ENCODE results near the gene PGBD5.

The PGBD5 gene

DNA sequence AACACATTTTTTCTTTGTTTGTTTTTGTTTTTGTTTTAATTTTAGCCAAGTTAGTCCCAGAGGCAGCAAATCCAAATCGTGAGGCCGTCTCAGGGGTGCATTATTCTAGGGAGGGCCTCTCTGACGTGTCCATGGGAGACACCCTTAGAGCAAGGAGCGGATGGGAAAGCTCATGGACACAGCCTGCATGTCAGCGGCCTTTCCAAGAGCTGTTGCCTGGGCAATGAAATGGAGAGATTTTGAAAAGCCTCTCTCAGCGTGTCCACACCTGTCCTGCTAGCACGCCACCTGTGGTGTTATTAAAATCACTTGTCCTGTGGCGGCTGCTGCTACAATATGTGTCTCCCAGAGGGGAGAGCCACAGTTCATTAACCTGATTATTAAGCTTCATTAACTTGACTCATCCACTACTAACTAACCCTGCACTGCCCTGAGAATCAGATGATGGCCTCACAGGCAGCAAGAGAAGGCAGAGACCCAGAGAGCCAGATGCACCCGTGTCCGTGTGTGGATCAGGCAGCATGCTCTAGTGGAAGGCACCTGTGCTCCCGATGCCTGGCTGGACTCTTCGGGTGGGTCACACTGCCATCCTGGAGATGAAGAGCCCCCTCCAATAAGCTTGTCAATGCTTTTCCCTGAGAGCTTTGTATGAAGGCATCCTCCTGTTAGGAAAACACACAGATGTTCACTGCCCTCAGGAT, 133.3 kb downstream of the PGBD5 start:
- no peak for ATAC-seq
- TF ChIP-seq ZC3H10 (CRISPR knock-in tag; IDR thresholded peaks at IDR 0.05): no peak
- no peak for TF ChIP-seq PATZ1 (CRISPR knock-in tag; IDR thresholded peaks at IDR 0.05; ENCODE audit: borderline replicate concordance)
- TF ChIP-seq ESRRG (CRISPR knock-in tag; IDR thresholded peaks at IDR 0.05): no peak
- TF ChIP-seq ZFP30 (CRISPR knock-in tag; IDR thresholded peaks at IDR 0.05): no peak
- TF ChIP-seq SNAI2 (CRISPR knock-in tag; IDR thresholded peaks at IDR 0.05): no peak
- TF ChIP-seq ZFP3 (CRISPR knock-in tag; IDR thresholded peaks at IDR 0.05): no peak
- TF ChIP-seq, protein P1, sequence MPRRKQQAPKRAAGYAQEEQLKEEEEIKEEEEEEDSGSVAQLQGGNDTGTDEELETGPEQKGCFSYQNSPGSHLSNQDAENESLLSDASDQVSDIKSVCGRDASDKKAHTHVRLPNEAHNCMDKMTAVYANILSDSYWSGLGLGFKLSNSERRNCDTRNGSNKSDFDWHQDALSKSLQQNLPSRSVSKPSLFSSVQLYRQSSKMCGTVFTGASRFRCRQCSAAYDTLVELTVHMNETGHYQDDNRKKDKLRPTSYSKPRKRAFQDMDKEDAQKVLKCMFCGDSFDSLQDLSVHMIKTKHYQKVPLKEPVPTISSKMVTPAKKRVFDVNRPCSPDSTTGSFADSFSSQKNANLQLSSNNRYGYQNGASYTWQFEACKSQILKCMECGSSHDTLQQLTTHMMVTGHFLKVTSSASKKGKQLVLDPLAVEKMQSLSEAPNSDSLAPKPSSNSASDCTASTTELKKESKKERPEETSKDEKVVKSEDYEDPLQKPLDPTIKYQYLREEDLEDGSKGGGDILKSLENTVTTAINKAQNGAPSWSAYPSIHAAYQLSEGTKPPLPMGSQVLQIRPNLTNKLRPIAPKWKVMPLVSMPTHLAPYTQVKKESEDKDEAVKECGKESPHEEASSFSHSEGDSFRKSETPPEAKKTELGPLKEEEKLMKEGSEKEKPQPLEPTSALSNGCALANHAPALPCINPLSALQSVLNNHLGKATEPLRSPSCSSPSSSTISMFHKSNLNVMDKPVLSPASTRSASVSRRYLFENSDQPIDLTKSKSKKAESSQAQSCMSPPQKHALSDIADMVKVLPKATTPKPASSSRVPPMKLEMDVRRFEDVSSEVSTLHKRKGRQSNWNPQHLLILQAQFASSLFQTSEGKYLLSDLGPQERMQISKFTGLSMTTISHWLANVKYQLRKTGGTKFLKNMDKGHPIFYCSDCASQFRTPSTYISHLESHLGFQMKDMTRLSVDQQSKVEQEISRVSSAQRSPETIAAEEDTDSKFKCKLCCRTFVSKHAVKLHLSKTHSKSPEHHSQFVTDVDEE (CRISPR knock-in tag; IDR thresholded peaks at IDR 0.05): no peak
- TF ChIP-seq ZNF565 (CRISPR knock-in tag; conservative IDR thresholded peaks at IDR 0.05; ENCODE audit: low read depth): no peak
- TF ChIP-seq ISL1 (CRISPR knock-in tag; IDR thresholded peaks at IDR 0.05): no peak
- no peak for TF ChIP-seq ARNTL (CRISPR knock-in tag; IDR thresholded peaks at IDR 0.05; ENCODE audit: borderline replicate concordance, low read depth)
- no peak for TF ChIP-seq CSDC2 (CRISPR knock-in tag; IDR thresholded peaks at IDR 0.05)

- ATAC-seq: no peak
- no peak for TF ChIP-seq RARB (CRISPR knock-in tag; IDR thresholded peaks at IDR 0.05)
- TF ChIP-seq PPARA (CRISPR knock-in tag; IDR thresholded peaks at IDR 0.05; ENCODE audit: borderline replicate concordance): no peak
- no peak for TF ChIP-seq ESRRG (CRISPR knock-in tag; IDR thresholded peaks at IDR 0.05)
- no peak for TF ChIP-seq CSRNP3 (CRISPR knock-in tag; IDR thresholded peaks at IDR 0.05)
- no peak for TF ChIP-seq ZNF8 (CRISPR knock-in tag; IDR thresholded peaks at IDR 0.05)
- TF ChIP-seq ZFP30 (CRISPR knock-in tag; IDR thresholded peaks at IDR 0.05): no peak
- no peak for TF ChIP-seq ZFP3 (CRISPR knock-in tag; IDR thresholded peaks at IDR 0.05)
- no peak for TF ChIP-seq PATZ1 (CRISPR knock-in tag; IDR thresholded peaks at IDR 0.05; ENCODE audit: borderline replicate concordance)
- no peak for TF ChIP-seq TOX (CRISPR knock-in tag; IDR thresholded peaks at IDR 0.05; ENCODE audit: borderline replicate concordance)
- TF ChIP-seq ISL1 (CRISPR knock-in tag; IDR thresholded peaks at IDR 0.05): no peak
- no peak for TF ChIP-seq ZNF565 (CRISPR knock-in tag; conservative IDR thresholded peaks at IDR 0.05; ENCODE audit: low read depth)
Measured at GRCh38 chr1:230291731-230292620, 134.2 kb downstream of the PGBD5 start.

- no peak for TF ChIP-seq ZNF70 (CRISPR knock-in tag; IDR thresholded peaks at IDR 0.05)
- TF ChIP-seq POU6F1 (CRISPR knock-in tag; IDR thresholded peaks at IDR 0.05; ENCODE audit: borderline replicate concordance, low read depth): no peak
- TF ChIP-seq SNAI2 (CRISPR knock-in tag; IDR thresholded peaks at IDR 0.05): no peak
- TF ChIP-seq, protein P2, sequence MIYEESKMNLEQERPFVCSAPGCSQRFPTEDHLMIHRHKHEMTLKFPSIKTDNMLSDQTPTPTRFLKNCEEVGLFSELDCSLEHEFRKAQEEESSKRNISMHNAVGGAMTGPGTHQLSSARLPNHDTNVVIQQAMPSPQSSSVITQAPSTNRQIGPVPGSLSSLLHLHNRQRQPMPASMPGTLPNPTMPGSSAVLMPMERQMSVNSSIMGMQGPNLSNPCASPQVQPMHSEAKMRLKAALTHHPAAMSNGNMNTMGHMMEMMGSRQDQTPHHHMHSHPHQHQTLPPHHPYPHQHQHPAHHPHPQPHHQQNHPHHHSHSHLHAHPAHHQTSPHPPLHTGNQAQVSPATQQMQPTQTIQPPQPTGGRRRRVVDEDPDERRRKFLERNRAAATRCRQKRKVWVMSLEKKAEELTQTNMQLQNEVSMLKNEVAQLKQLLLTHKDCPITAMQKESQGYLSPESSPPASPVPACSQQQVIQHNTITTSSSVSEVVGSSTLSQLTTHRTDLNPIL (CRISPR knock-in tag; IDR thresholded peaks at IDR 0.05; ENCODE audit: low read depth): no peak
- TF ChIP-seq RARB (CRISPR knock-in tag; IDR thresholded peaks at IDR 0.05): no peak
- no peak for TF ChIP-seq ESRRG (CRISPR knock-in tag; IDR thresholded peaks at IDR 0.05)
- TF ChIP-seq PPARA (CRISPR knock-in tag; IDR thresholded peaks at IDR 0.05; ENCODE audit: borderline replicate concordance): no peak
- TF ChIP-seq ZNF8 (CRISPR knock-in tag; IDR thresholded peaks at IDR 0.05): no peak
- no peak for TF ChIP-seq ZNF565 (CRISPR knock-in tag; conservative IDR thresholded peaks at IDR 0.05; ENCODE audit: low read depth)
- TF ChIP-seq TCF4 (CRISPR knock-in tag; IDR thresholded peaks at IDR 0.05; ENCODE audit: borderline replicate concordance): no peak
- no peak for TF ChIP-seq CSRNP3 (CRISPR knock-in tag; IDR thresholded peaks at IDR 0.05)
- TF ChIP-seq ZFP30 (CRISPR knock-in tag; IDR thresholded peaks at IDR 0.05): no peak
- TF ChIP-seq ZC3H10 (CRISPR knock-in tag; IDR thresholded peaks at IDR 0.05): no peak
- TF ChIP-seq OSR1 (CRISPR knock-in tag; IDR thresholded peaks at IDR 0.05): no peak
- no peak for TF ChIP-seq TOX (CRISPR knock-in tag; IDR thresholded peaks at IDR 0.05; ENCODE audit: borderline replicate concordance)
- TF ChIP-seq BACH2 (CRISPR knock-in tag; IDR thresholded peaks at IDR 0.05; ENCODE audit: borderline replicate concordance): no peak
- ATAC-seq: no peak
Measured at GRCh38 chr1:230289350-230289644, 136.8 kb downstream of the PGBD5 start.

Measured in SK-N-SH treated with all-trans-retinoic acid at 6 μM for 48 hours (cell line).